Left ventricle myocardium inferior (tissue), 1 donor: ENCODE results near the gene PTGIS. TPM values are rescaled to one million over a fixed set of nuclear protein-coding genes. Genes with fewer than 3 reads are reported as not detected.

Experiments used
- DNase-seq: peaks from one replicate; pipeline ENCODE4 v3.0.0-alpha.2; 2020
- H3K27ac ChIP-seq: fragments of 200-600 bp; replicated peaks from 2 replicates; pipeline ENCODE4 v1.8.0; 2021
- H3K27me3 ChIP-seq: fragments of 200-600 bp; 2 replicates; pipeline ENCODE4 v1.8.0; 2021; ENCODE audit warnings: low read depth
- H3K36me3 ChIP-seq: fragments of 200-600 bp; 2 replicates; pipeline ENCODE4 v1.8.0; 2021
- H3K4me1 ChIP-seq: fragments of 200-600 bp; 2 replicates; pipeline ENCODE4 v1.8.0; 2021
- H3K4me3 ChIP-seq: fragments of 200-600 bp; 2 replicates; pipeline ENCODE4 v1.8.0; 2021; ENCODE audit warnings: mild to moderate bottlenecking, moderate library complexity
- H3K9me3 ChIP-seq: fragments of 200-600 bp; replicated peaks from 2 replicates; pipeline ENCODE4 v1.8.0; 2021
- CTCF ChIP-seq: fragments of 200-600 bp; IDR thresholded peaks from 2 replicates; pipeline ENCODE4 v1.8.0; 2021; ENCODE audit warnings: antibody characterized with exemption, mild to moderate bottlenecking, borderline replicate concordance
- intact Hi-C: fragments of 100-400 bp; cut with micrococcal nuclease; formaldehyde crosslinking; loops from one replicate; pipeline ENCODE4 v1.11.0; 2022
- total RNA-seq: library from RNA; stranded (reverse); fragmentation: NEBNext Ultra II Directional; extraction: Animal tissue kit (Norgen Biotek cat#: 25700); gene quantifications from one replicate; pipeline ENCODE4 v1.2.1, GENCODE V29; 2021
- donor health status: DM: no; HTN: yes; CAD: no; lungs with severe emphysema.

The PTGIS gene
- total RNA-seq, 1 donor from 2014 or later: 26.3 TPM

- TF ChIP-seq CTCF: no peak
- intact Hi-C loops: loop anchor here (10.0 kb wide), 1 partner anchor 105 kb away; no protein-coding TSS in a partner anchor
- Histone ChIP-seq H3K27me3 (peaks cover 69% of the 10 kb centered on the region), H3K36me3 (no peaks in the 10 kb centered on the region), H3K27ac (no peak overlapping the region), H3K9me3 (no peaks in the 10 kb centered on the region), H3K4me3 (no peak overlapping the region), H3K4me1 (peaks cover 3% of the 10 kb centered on the region)
- DNase-seq: no peak
Observed at GRCh38 chr20:49489688-49490087, 78.2 kb downstream of the PTGIS start.

GRCh38 chr20:49486064-49486463, 81.9 kb downstream of the PTGIS start:
- no peak for TF ChIP-seq CTCF
- H3K27me3 ChIP-seq: peaks cover 87% of the 10 kb centered on the region
- intact Hi-C loops: loop anchor here (10.0 kb wide), 1 partner anchor 101 kb away; no protein-coding TSS in a partner anchor
- H3K27ac ChIP-seq: no peak overlapping the region
- no peak for DNase-seq
- H3K4me3 ChIP-seq: no peak overlapping the region
- no peaks in the 10 kb centered on the region for H3K9me3 ChIP-seq
- H3K4me1 ChIP-seq: peaks cover 26% of the 10 kb centered on the region
- no peaks in the 10 kb centered on the region for H3K36me3 ChIP-seq

- H3K4me1 ChIP-seq: peaks cover 26% of the 10 kb centered on the region
- H3K27me3 ChIP-seq: peaks cover 82% of the 10 kb centered on the region
- intact Hi-C loops: loop anchor here (10.0 kb wide), 1 partner anchor 101 kb away; no protein-coding TSS in a partner anchor
- no peak for DNase-seq
- H3K9me3 ChIP-seq: no peaks in the 10 kb centered on the region
- H3K4me3 ChIP-seq: no peak overlapping the region
- TF ChIP-seq CTCF: no peak
- H3K36me3 ChIP-seq: no peaks in the 10 kb centered on the region
- no peak overlapping the region for H3K27ac ChIP-seq
Observed at GRCh38 chr20:49485563-49485962, 82.4 kb downstream of the PTGIS start.

- peak; percentile 84 for TF ChIP-seq CTCF
- Histone ChIP-seq H3K27ac (no peak overlapping the region), H3K27me3 (peaks cover 78% of the 10 kb centered on the region), H3K9me3 (no peaks in the 10 kb centered on the region), H3K4me3 (peak overlapping the region; percentile 67), H3K36me3 (no peaks in the 10 kb centered on the region), H3K4me1 (peaks cover 26% of the 10 kb centered on the region)
- intact Hi-C loops: loop anchor here (10.0 kb wide), 1 partner anchor 100 kb away; no protein-coding TSS in a partner anchor
- peak; percentile 78 for DNase-seq
Observed at GRCh38 chr20:49484180-49485140, 83.5 kb downstream of the PTGIS start.

GRCh38 chr20:49483696-49484123, 84.2 kb downstream of the PTGIS start:
- Histone ChIP-seq H3K27me3 (peaks cover 78% of the 10 kb centered on the region), H3K4me1 (peaks cover 26% of the 10 kb centered on the region)
- no peak for DNase-seq

More at GRCh38 chr20:49483696-49484123, 84.2 kb downstream of the PTGIS start:
- intact Hi-C loops: loop anchor here (10.0 kb wide), 1 partner anchor 99 kb away; no protein-coding TSS in a partner anchor
- peak overlapping the region; percentile 67 for H3K4me3 ChIP-seq
- peak overlapping the region; percentile 58 for H3K27ac ChIP-seq
- no peaks in the 10 kb centered on the region for H3K9me3 ChIP-seq
- no peak for TF ChIP-seq CTCF
- no peaks in the 10 kb centered on the region for H3K36me3 ChIP-seq
